ENCODE data around the gene CRYL1. TPM values are rescaled to one million over a fixed set of nuclear protein-coding genes. Genes with fewer than 3 reads are reported as not detected.

The CRYL1 gene
- polyA plus RNA-seq, 3 donors, result 35.0 to 70.2 (median 51.4) TPM

GRCh38 chr13:20501592-20501991 is 24.1 kb downstream of the CRYL1 start:
- peaks cover 0 to 8% (median 5%) of the 10 kb centered on the region in 7 donors for H3K9me3 Mint-ChIP-seq
- intact Hi-C loops (cut with micrococcal nuclease), result no loop called here

GRCh38 chr13:20501120-20501519 is 24.5 kb downstream of the CRYL1 start:
- Histone ChIP-seq H3K4me1 (ENCODE audit: control insufficient read depth in 1 of 2, insufficient read depth in 2 of 2, low read length in 2 of 2) (peaks cover 22 to 26% of the 10 kb centered on the region in 2 donors), H2AFZ (ENCODE audit: insufficient read depth, low read depth, low read length, poor library complexity, severe bottlenecking) (no peak overlapping the region), H3K27ac (ENCODE audit: low read depth in 1 of 2, low read length in 2 of 2) (peak overlapping the region in 1 of 2 donors; percentile 34), H3K4me3 (replicated peaks in 1 of 3; ENCODE audit: low read depth in 2 of 3, low read length in 3 of 3) (no peak overlapping the region), H3K79me2 (ENCODE audit: insufficient read depth, low read length) (no peaks in the 10 kb centered on the region), H3K9ac (ENCODE audit: insufficient read depth, low read length, poor library complexity, severe bottlenecking) (no peak overlapping the region), H4K20me1 (ENCODE audit: insufficient read depth, low read length) (no peaks in the 10 kb centered on the region), H3K9me3 (replicated peaks in 1 of 2; ENCODE audit: control insufficient read depth in 1 of 2, insufficient read depth in 1 of 2, low read length in 2 of 2) (no peaks in the 10 kb centered on the region), H3K4me2 (replicated peaks; ENCODE audit: extremely low read depth, low read length, poor library complexity, severe bottlenecking) (no peak overlapping the region), H3K27me3 (ENCODE audit: control insufficient read depth in 2 of 2, insufficient read depth in 2 of 2, low read length in 2 of 2) (no peaks in the 10 kb centered on the region), H3K36me3 (replicated peaks in 1 of 2; ENCODE audit: control insufficient read depth in 1 of 2, insufficient read depth in 2 of 2, low read length in 2 of 2) (peaks cover 0 to 8% of the 10 kb centered on the region in 2 donors)
- Mint-ChIP-seq H3K36me3 (peaks cover 18 to 32% of the 10 kb centered on the region in 2 donors), H3K4me3 (peak overlapping the region in 1 of 2 donors; percentile 18), H3K27ac (peak overlapping the region in 6 of 7 donors; percentile 53 to 86 (median 70)), H3K27me3 (ENCODE audit: low read depth in 3 of 3) (peaks cover 0 to 5% (median 2%) of the 10 kb centered on the region in 3 donors), H3K4me1 (peaks cover 22% of the 10 kb centered on the region), H3K9me3 (peaks cover 0 to 8% (median 5%) of the 10 kb centered on the region in 7 donors)
- no peak for TF ChIP-seq CTCF (IDR thresholded peaks at IDR 0.05)
- intact Hi-C loops (cut with micrococcal nuclease), result no loop called here
- 79% methylated on average over 2 of the region's 2 CpGs for WGBS (ENCODE audit: insufficient coverage)
- peak; percentile 22 to 41 (median 24) for DNase-seq

More at GRCh38 chr13:20501592-20501991, 24.1 kb downstream of the CRYL1 start:
- Histone ChIP-seq H3K9ac (ENCODE audit: insufficient read depth, low read length, poor library complexity, severe bottlenecking) (no peak overlapping the region), H2AFZ (ENCODE audit: insufficient read depth, low read depth, low read length, poor library complexity, severe bottlenecking) (no peak overlapping the region), H3K27ac (ENCODE audit: low read depth in 1 of 2, low read length in 2 of 2) (peak overlapping the region in 1 of 2 donors; percentile 34), H3K27me3 (ENCODE audit: control insufficient read depth in 2 of 2, insufficient read depth in 2 of 2, low read length in 2 of 2) (no peaks in the 10 kb centered on the region), H4K20me1 (ENCODE audit: insufficient read depth, low read length) (no peaks in the 10 kb centered on the region), H3K36me3 (replicated peaks in 1 of 2; ENCODE audit: control insufficient read depth in 1 of 2, insufficient read depth in 2 of 2, low read length in 2 of 2) (peaks cover 0 to 10% of the 10 kb centered on the region in 2 donors), H3K4me1 (ENCODE audit: control insufficient read depth in 1 of 2, insufficient read depth in 2 of 2, low read length in 2 of 2) (peaks cover 21 to 29% of the 10 kb centered on the region in 2 donors), H3K9me3 (replicated peaks in 1 of 2; ENCODE audit: control insufficient read depth in 1 of 2, insufficient read depth in 1 of 2, low read length in 2 of 2) (no peaks in the 10 kb centered on the region), H3K4me2 (replicated peaks; ENCODE audit: extremely low read depth, low read length, poor library complexity, severe bottlenecking) (no peak overlapping the region), H3K4me3 (replicated peaks in 1 of 3; ENCODE audit: low read depth in 2 of 3, low read length in 3 of 3) (no peak overlapping the region), H3K79me2 (ENCODE audit: insufficient read depth, low read length) (no peaks in the 10 kb centered on the region)
- Mint-ChIP-seq H3K36me3 (peaks cover 21 to 34% of the 10 kb centered on the region in 2 donors), H3K27ac (peak overlapping the region in 1 of 7 donors; percentile 71), H3K4me1 (peaks cover 26% of the 10 kb centered on the region), H3K4me3 (no peak overlapping the region), H3K27me3 (ENCODE audit: low read depth in 3 of 3) (peaks cover 0 to 5% (median 2%) of the 10 kb centered on the region in 3 donors)
- no peak for TF ChIP-seq CTCF (IDR thresholded peaks at IDR 0.05)
- 33% methylated on average over 1 of the region's 4 CpGs for WGBS (ENCODE audit: insufficient coverage)
- DNase-seq, result no peak
